Activated T-cell treated with anti-CD3 and anti-CD28 coated beads for 24 hours (primary cell): ENCODE data around the gene WBP1.
"Not testable (repeated sequence)": the region's sequence is repeated elsewhere in the genome, so short reads cannot be mapped to it uniquely, and the experiment has no call there.

Source experiments
- DNase-seq: peaks from one replicate; pipeline ENCODE4 v3.0.0-alpha.2; 2020; ENCODE audit warnings: low read depth

WBP1 gene

DNA sequence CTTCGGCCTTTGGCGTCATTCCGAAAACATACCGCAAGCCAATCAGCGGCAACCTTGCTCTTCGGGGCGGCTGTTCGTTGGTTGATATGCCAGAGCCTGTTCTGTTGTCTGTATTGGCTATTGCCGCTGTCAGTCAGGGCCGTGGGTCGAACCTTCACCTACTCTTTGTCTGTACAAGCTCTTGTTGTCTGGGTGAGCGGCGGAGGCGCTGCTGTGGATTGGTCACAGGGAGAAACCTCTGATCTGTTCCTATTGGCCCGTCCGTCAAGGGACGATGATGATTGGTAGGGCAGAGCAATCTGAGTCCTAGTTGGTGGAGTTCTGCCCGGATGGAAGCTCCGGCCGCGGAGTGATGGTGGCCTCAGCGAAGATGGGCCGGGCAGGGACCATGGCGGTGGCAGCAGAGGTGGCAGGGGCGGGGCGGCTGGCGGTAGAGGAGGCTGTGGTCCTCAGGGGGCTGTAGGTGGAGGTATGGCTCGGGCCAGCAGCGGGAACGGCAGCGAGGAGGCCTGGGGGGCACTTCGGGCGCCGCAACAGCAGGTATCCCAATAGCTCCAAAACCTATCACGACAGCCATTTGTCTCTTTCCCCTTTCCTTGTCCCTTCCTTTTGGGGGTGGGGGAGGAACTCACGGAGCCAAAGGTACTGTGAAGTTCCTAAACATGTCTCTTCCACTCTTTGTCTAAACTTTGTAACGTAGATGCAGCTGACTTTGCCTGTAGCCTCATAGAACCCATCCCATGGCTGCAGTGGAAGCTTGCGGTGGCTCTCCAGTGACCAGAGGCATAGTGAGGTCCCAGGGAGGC, at the start of gene WBP1:
Gene WBP1 (plus strand): TSS at position 307 of the 806 bp plus-strand sequence. CDS start 165 bp downstream, at position 472.
- peak; percentile 98 for DNase-seq

- no peak for DNase-seq
Measured at GRCh38 chr2:74413001-74413698, 45.1 kb upstream of the WBP1 start.

- no peak for DNase-seq
Measured at GRCh38 chr2:74414441-74414840, 43.8 kb upstream of the WBP1 start.

DNA sequence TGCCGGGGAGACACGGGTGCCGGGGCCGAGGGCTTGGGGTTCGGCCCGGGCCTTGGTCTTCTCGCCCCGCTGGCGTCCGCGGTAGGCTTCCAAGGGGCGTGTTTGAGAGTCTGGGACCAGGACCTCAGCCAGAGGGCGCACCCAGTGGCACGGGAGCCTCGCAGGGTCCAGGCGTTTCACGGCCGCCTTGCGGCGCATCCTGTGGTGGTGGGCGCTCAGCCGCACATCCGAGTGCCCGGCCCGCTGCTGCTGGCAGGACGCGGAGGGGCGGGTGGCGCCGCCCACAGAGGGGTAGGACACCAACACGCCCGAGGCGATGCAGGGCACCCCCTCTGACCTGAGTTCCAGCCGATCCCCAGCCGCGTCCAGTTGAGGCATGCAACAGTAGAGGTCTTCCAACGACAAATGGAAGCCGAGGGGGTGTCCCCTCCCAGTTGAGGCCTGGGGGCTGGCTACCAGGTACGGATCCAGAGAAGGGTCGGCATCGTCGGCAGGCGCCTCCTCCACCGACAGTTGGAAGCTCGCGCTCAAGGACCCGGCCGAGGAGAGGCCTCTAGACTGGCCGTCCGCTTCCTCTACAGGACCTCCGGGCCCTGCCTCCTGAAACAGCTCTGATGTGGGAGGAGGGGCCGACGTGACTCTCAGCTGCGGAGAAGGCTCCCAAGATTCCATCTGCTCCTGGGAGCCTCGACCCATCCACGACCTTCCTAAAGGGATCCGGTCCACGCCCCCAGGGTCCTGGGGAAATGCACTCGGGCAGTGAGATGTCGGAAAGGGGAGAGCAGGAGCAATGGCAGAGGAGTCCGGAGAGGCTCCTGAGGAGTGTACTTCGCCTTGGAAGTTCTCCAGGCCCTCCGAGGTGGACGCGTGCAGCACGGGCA, 43.1 kb upstream of the WBP1 start:
- DNase-seq = no peak

DNA sequence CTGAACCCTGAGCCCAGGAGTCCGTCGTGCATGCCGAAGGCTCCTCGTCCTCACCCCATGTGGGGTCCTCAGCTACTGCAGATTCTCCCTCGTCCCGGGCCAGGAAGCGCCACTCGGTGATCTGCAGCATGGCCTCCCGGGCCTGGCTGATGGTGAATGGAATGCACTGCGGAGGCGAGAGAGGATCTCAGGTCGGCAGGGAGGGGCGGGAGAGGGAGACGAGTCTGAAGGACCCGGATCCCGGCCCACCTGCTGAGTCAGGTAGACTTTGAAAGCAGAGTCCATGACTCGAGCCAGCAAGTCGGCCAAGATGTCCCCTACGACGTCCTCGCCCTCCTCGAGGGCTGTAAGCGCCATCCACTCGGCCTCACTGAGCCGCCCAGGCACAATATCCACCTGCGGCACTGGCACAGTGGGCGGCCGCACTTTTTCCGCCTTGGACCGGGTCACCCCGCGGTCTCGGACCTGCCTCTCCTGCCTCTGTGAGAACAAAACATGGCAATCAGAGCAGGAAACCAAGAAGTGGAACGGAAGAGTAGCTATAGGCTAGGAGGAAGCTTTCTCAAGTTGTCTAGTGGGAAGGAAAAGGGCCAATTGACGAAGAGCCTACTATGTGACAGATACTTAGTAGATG, 42.4 kb upstream of the WBP1 start:
- no peak for DNase-seq

DNA sequence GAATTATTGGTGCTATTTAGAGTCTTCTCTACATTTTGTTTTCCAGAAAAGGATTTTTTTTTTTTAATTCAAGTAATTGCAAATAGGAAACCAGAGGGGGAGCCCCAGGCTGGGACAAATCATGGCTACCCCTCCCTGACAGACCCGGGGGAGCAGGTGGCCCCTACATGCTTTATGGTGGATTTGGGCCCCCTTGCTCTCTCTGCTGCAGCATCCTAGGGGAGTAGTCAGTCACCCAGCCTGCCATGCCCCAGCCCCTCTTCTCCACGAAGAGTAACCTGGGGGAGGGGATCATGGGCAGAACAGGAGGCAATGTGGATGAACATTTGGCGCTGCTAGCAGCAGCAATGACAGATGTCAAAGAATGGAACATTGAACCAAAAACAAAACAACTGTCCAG, 41.5 kb upstream of the WBP1 start:
- no peak for DNase-seq

- DNase-seq = no peak
Measured at GRCh38 chr2:74417197-74417596, 41.0 kb upstream of the WBP1 start.

GRCh38 chr2:74417763-74418162, 40.5 kb upstream of the WBP1 start:
- no peak for DNase-seq

DNA sequence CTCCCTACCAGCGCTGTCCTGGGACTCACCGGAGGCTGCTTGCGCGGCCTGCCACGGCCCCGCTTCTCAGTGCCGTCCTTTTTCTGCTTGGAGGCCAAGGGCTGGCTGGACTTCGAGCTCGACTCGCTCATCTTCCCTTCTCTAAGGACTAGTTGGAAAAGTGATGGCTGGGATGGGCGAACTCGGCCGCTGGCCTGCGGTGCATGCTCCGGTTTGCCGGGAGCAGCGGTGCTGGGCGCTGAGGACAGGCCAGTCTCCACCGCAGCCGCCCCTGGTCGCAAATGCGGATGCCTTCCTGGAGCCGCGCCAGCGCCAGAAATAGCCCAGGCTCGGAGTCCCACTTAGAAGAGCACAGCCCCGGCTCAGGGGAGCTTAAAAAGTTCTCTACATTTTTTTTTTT, 39.9 kb upstream of the WBP1 start:
- DNase-seq = no peak

GRCh38 chr2:74419345-74419744, 38.9 kb upstream of the WBP1 start:
- no peak for DNase-seq

DNA sequence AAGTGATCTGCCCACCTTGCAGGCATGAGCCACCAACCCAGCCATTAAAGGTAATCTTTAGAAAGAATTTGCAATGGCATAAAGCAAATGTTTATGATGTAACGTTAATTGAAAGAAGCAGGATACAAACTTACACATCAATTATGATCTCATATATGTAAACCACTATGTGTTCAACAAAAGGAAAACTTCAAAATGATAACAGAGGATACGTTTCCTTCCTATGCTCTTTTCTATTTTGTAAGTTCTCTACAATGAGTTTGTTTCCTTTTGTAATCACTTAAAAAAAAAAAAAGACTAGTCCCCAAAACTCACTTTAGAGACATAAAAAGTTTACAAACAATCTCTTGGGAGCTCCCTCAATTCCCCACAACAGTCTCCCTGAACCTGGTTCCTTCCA, 38.2 kb upstream of the WBP1 start:
- DNase-seq = no peak

DNA sequence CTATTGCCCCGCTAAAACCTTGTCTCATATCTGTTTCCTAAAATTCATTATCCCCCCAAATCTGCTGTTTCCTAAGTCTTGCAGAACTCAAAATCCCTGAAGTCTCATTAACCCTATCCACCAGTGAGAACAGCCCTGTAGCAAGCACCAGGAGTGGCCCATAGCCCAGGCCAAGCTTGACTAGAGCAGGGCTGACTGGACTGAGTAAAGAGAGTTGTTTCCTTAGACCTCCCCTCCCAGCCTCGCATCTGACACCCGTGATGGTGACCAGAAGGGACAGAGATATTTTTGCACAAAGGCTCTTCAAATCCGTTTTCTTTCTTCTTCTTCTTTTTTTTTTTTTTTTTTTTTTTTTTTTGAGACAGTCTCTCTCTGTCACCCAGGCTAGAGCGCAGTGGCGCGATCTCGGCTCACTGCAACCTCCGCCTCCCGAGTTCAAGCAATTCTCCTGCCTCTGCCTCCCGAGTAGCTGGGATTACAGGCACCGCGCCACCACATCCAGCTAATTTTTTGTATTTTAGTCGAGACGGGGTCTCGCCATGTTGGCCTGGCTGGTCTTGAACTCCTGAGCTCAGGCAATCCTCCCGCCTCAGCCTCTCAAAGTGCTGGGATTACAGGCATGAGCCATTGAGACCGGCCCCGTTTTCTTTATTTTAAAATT, 37.7 kb upstream of the WBP1 start:
- not testable (repeated sequence) for DNase-seq

- peak; percentile 92 for DNase-seq
Measured at GRCh38 chr2:74421221-74421870, 36.9 kb upstream of the WBP1 start, which contains the start of the genes C2orf81 and WDR54. Gene C2orf81 (minus strand): TSS chr2:74421619. CDS start chr2:74421560, 59 bp downstream. Gene WDR54 (plus strand): TSS chr2:74421730. CDS start chr2:74422154, 424 bp downstream.

GRCh38 chr2:74423231-74424095, 34.8 kb upstream of the WBP1 start:
- DNase-seq = no peak

GRCh38 chr2:74424139-74424992, 33.9 kb upstream of the WBP1 start:
- DNase-seq = no peak

DNA sequence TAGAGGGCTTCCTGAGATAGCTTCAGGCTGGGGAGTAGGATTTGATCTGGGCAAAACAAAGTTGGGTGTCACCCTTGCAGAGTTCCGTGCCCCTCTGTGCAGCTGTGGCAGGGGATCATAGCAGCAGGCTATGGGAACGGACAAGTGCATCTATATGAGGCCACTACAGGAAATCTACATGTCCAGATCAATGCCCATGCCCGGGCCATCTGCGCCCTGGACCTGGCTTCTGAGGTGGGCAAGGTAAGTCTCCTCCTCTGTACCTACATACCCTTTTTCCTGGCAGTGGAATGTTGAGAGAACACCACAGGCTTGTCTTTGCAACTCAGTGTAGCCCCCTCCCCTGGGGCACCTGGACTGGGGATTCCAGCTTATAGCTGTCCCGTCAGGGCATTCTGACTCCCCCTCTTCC, 33.2 kb upstream of the WBP1 start:
- DNase-seq = no peak

- DNase-seq = no peak
Measured at GRCh38 chr2:74425523-74425922, 32.7 kb upstream of the WBP1 start.

DNA sequence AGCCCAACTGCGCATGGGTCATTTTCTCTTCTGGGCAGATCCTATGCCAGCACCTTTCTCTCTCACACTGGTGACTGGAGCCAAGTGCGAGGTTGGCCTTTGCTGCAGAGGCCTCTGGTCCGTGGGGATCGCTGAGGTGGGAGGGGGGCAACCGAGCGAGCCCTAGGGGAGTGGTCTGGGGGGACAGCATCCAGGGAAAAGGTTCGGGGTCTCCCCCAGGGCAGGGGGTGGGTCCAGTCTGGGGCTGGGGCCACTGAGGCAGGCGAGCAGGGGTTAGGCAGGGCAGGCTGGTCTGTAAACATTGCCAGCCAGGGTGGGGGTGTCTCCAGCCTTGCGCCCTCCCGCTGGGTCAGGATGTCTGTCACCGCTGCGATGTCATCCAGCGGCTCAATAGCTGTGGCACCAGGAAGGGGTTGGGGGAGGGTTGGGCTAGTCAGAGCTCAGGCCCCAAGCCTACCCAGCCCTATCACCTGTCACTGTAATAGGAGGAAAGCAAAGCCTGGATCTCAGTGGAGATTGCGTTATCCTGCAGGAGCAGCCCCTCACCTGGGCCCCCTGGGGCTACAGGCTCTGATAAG, 32.0 kb upstream of the WBP1 start:
- DNase-seq = no peak
